Activated naive CD4-positive, alpha-beta T cell treated with anti-CD3 and anti-CD28 coated beads for 36 hours (primary cell): ENCODE measurements around the gene KANK4. TPM values are rescaled to one million over a fixed set of nuclear protein-coding genes. Genes with fewer than 3 reads are reported as not detected.

Experiments
- CTCF ChIA-PET: fragments of 350-600 bp; sonication (Branson Sonifier 250); formaldehyde crosslinking; loops from one replicate; lab custom pipeline; 2021; ENCODE audit warnings: antibody characterized with exemption; lab: Charles Lee
- DNase-seq: peaks from one replicate; pipeline ENCODE4 v3.0.0-alpha.2; 2020
- H3K27ac Mint-ChIP-seq: one replicate; pipeline ENCODE4 v1.8.0; 2021; ENCODE audit warnings: mild to moderate bottlenecking, mixed read lengths
- H3K27me3 Mint-ChIP-seq: one replicate; pipeline ENCODE4 v1.8.0; 2021; ENCODE audit warnings: low read depth, mixed read lengths
- H3K36me3 Mint-ChIP-seq: one replicate; pipeline ENCODE4 v1.8.0; 2021; ENCODE audit warnings: low read depth, mixed read lengths
- H3K4me1 Mint-ChIP-seq: one replicate; pipeline ENCODE4 v1.8.0; 2021; ENCODE audit warnings: low read depth, mixed read lengths
- H3K4me3 Mint-ChIP-seq: one replicate; pipeline ENCODE4 v1.8.0; 2021; ENCODE audit warnings: mild to moderate bottlenecking, moderate library complexity, mixed read lengths
- H3K9me3 Mint-ChIP-seq: one replicate; pipeline ENCODE4 v1.8.0; 2021; ENCODE audit warnings: mixed read lengths
- intact Hi-C: fragments of 100-400 bp; cut with micrococcal nuclease; formaldehyde crosslinking; loops from one replicate; pipeline ENCODE4 v1.15.1; 2023
- total RNA-seq, 2 experiments: library from RNA; stranded (reverse); gene quantifications; one replicate each; pipeline ENCODE4 v1.2.3, GENCODE V29; 2021

Gene KANK4
- total RNA-seq, 2 experiments from 2014 or later = not detected

GRCh38 chr1:62273953-62274352, 45.3 kb downstream of the KANK4 start:
- Mint-ChIP-seq H3K36me3 (peaks cover 2% of the 10 kb centered on the region), H3K4me3 (no peak overlapping the region), H3K4me1 (peaks cover 23% of the 10 kb centered on the region), H3K9me3 (peaks cover 8% of the 10 kb centered on the region), H3K27me3 (no peaks in the 10 kb centered on the region), H3K27ac (no peak overlapping the region)
- intact Hi-C loops = no loop called here
- no peak for DNase-seq
- CTCF ChIA-PET = no interaction called here

- Mint-ChIP-seq H3K36me3 (no peaks in the 10 kb centered on the region), H3K27me3 (no peaks in the 10 kb centered on the region), H3K4me1 (peaks cover 23% of the 10 kb centered on the region), H3K27ac (no peak overlapping the region), H3K9me3 (peaks cover 3% of the 10 kb centered on the region), H3K4me3 (no peak overlapping the region)
- peak; percentile 78 for DNase-seq
- CTCF ChIA-PET = interaction anchor here (0.7 to 0.9 kb wide), 2 partner anchors 20 to 31 kb away, joined by 4 to 5 read pairs; no protein-coding TSS in a partner anchor
- intact Hi-C loops = no loop called here
These were observed 47.1 kb downstream of the KANK4 start for GRCh38 chr1:62271948-62272728.

- no peaks in the 10 kb centered on the region for H3K9me3 Mint-ChIP-seq
- CTCF ChIA-PET = interaction anchor here (0.6 to 1.7 kb wide), 2 partner anchors 126 to 316 kb away, joined by 3 to 7 read pairs; no protein-coding TSS in a partner anchor
- DNase-seq = no peak
- H3K4me1 Mint-ChIP-seq = peaks cover 23% of the 10 kb centered on the region
- no peaks in the 10 kb centered on the region for H3K36me3 Mint-ChIP-seq
- intact Hi-C loops = no loop called here
- no peaks in the 10 kb centered on the region for H3K27me3 Mint-ChIP-seq
- H3K4me3 Mint-ChIP-seq = no peak overlapping the region
- H3K27ac Mint-ChIP-seq = no peak overlapping the region
These were observed 48.1 kb downstream of the KANK4 start for GRCh38 chr1:62271134-62271533.

GRCh38 chr1:62269851-62270495, 49.3 kb downstream of the KANK4 start:
- CTCF ChIA-PET = interaction anchor here (0.6 to 1.7 kb wide), 2 partner anchors 109 to 125 kb away, joined by 3 to 6 read pairs; no protein-coding TSS in a partner anchor
- no peak for DNase-seq
- intact Hi-C loops = no loop called here
- Mint-ChIP-seq H3K27ac (no peak overlapping the region), H3K36me3 (no peaks in the 10 kb centered on the region), H3K4me3 (no peak overlapping the region), H3K4me1 (peaks cover 23% of the 10 kb centered on the region), H3K9me3 (no peaks in the 10 kb centered on the region), H3K27me3 (no peaks in the 10 kb centered on the region)

GRCh38 chr1:62269439-62269838, 49.8 kb downstream of the KANK4 start:
- no peak overlapping the region for H3K4me3 Mint-ChIP-seq
- DNase-seq = no peak
- no peaks in the 10 kb centered on the region for H3K36me3 Mint-ChIP-seq
- intact Hi-C loops = no loop called here
- no peaks in the 10 kb centered on the region for H3K9me3 Mint-ChIP-seq
- no peak overlapping the region for H3K27ac Mint-ChIP-seq
- H3K4me1 Mint-ChIP-seq = peaks cover 23% of the 10 kb centered on the region
- no peaks in the 10 kb centered on the region for H3K27me3 Mint-ChIP-seq
- CTCF ChIA-PET = interaction anchor here (0.6 to 1.7 kb wide), 2 partner anchors 108 to 125 kb away, joined by 3 to 6 read pairs; no protein-coding TSS in a partner anchor

- Mint-ChIP-seq H3K36me3 (no peaks in the 10 kb centered on the region), H3K9me3 (no peaks in the 10 kb centered on the region), H3K27me3 (no peaks in the 10 kb centered on the region), H3K27ac (no peak overlapping the region), H3K4me3 (no peak overlapping the region), H3K4me1 (peaks cover 19% of the 10 kb centered on the region)
- intact Hi-C loops = no loop called here
- no peak for DNase-seq
- CTCF ChIA-PET = interaction anchor here (0.7 kb wide), 2 partner anchors 193 to 241 kb away, joined by 3 read pairs; no protein-coding TSS in a partner anchor
These were observed 50.9 kb downstream of the KANK4 start for GRCh38 chr1:62268315-62268714.

GRCh38 chr1:62265956-62266935, 53.0 kb downstream of the KANK4 start:
- CTCF ChIA-PET = no interaction called here
- DNase-seq = no peak
- Mint-ChIP-seq H3K27ac (no peak overlapping the region), H3K36me3 (no peaks in the 10 kb centered on the region), H3K4me1 (peaks cover 2% of the 10 kb centered on the region), H3K4me3 (no peak overlapping the region), H3K9me3 (no peaks in the 10 kb centered on the region), H3K27me3 (peaks cover 3% of the 10 kb centered on the region)
- intact Hi-C loops = no loop called here

GRCh38 chr1:62263814-62264353, 55.4 kb downstream of the KANK4 start:
- Mint-ChIP-seq H3K9me3 (no peaks in the 10 kb centered on the region), H3K36me3 (no peaks in the 10 kb centered on the region), H3K27me3 (peaks cover 3% of the 10 kb centered on the region), H3K4me3 (no peak overlapping the region), H3K27ac (no peak overlapping the region), H3K4me1 (no peaks in the 10 kb centered on the region)
- intact Hi-C loops = no loop called here
- CTCF ChIA-PET = no interaction called here
- DNase-seq = no peak

GRCh38 chr1:62263006-62263813, 56.0 kb downstream of the KANK4 start:
- CTCF ChIA-PET = no interaction called here
- Mint-ChIP-seq H3K9me3 (no peaks in the 10 kb centered on the region), H3K27me3 (peaks cover 3% of the 10 kb centered on the region), H3K36me3 (no peaks in the 10 kb centered on the region), H3K4me1 (no peaks in the 10 kb centered on the region), H3K4me3 (no peak overlapping the region), H3K27ac (no peak overlapping the region)
- DNase-seq = no peak
- intact Hi-C loops = no loop called here

GRCh38 chr1:62260688-62261087, 58.5 kb downstream of the KANK4 start:
- intact Hi-C loops = no loop called here
- Mint-ChIP-seq H3K4me1 (no peaks in the 10 kb centered on the region), H3K27me3 (peaks cover 3% of the 10 kb centered on the region), H3K4me3 (no peak overlapping the region), H3K36me3 (no peaks in the 10 kb centered on the region), H3K9me3 (no peaks in the 10 kb centered on the region), H3K27ac (no peak overlapping the region)
- no peak for DNase-seq
- CTCF ChIA-PET = no interaction called here

- DNase-seq = no peak
- H3K4me3 Mint-ChIP-seq = no peak overlapping the region
- H3K9me3 Mint-ChIP-seq = no peaks in the 10 kb centered on the region
- no peak overlapping the region for H3K27ac Mint-ChIP-seq
- peaks cover 3% of the 10 kb centered on the region for H3K27me3 Mint-ChIP-seq
- intact Hi-C loops = no loop called here
- no peaks in the 10 kb centered on the region for H3K36me3 Mint-ChIP-seq
- no peaks in the 10 kb centered on the region for H3K4me1 Mint-ChIP-seq
- CTCF ChIA-PET = no interaction called here
These were observed 59.7 kb downstream of the KANK4 start for GRCh38 chr1:62259551-62259950.
